Gastroesophageal sphincter (tissue), 4 donors: ENCODE measurements around the gene MESP2. TPM values are rescaled to one million over a fixed set of nuclear protein-coding genes. Genes with fewer than 3 reads are reported as not detected.

Experiments used
- ATAC-seq: fragments of 150-250 bp; one replicate; pipeline ENCODE4 v1.9.1; 2016; ENCODE audit warnings: mild to moderate bottlenecking, moderate library complexity
- H3K27ac ChIP-seq, 4 donors: fragments of 200-600 bp; sonication (generic) in 3 of 4; 1 replicate in 3 of 4; 2 replicates in 1 of 4; pipeline ENCODE4 v1.5.1; 2016 to 2019
- H3K27me3 ChIP-seq: fragments of 200-600 bp; sonication (generic); one replicate; pipeline ENCODE4 v1.5.1; 2019
- H3K36me3 ChIP-seq, 2 donors: fragments of 200-600 bp; sonication (generic); one replicate each; pipeline ENCODE4 v1.5.1; 2019; ENCODE audit warnings: control low read depth in 1 of 2
- H3K4me1 ChIP-seq, 3 donors: fragments of 200-600 bp; sonication (generic); 1 replicate in 2 of 3; 2 replicates in 1 of 3; pipeline ENCODE4 v1.5.1; 2016 to 2019; ENCODE audit warnings: control low read depth in 2 of 3
- H3K4me3 ChIP-seq, 2 donors: fragments of 200-600 bp; sonication (generic); one replicate each; pipeline ENCODE4 v1.5.1; 2019; ENCODE audit warnings: mild to moderate bottlenecking in 1 of 2, moderate library complexity in 1 of 2
- H3K9me3 ChIP-seq, 3 donors: fragments of 200-600 bp; sonication (generic); one replicate each; pipeline ENCODE4 v1.5.1; 2017 to 2019; ENCODE audit warnings: control low read depth in 2 of 3
- EP300 ChIP-seq: sonication (generic); formaldehyde crosslinking; IDR thresholded peaks from one replicate; pipeline ENCODE4 v1.6.1; 2017; ENCODE audit warnings: antibody characterized with exemption, mild to moderate bottlenecking
- POLR2A ChIP-seq, 2 donors: fragments of 450-650 bp; IDR thresholded peaks; one replicate each; pipeline ENCODE4 v1.6.1; 2017; ENCODE audit warnings: antibody characterized with exemption in 2 of 2, mild to moderate bottlenecking in 2 of 2, moderate library complexity in 1 of 2
- POLR2AphosphoS5 ChIP-seq: sonication (generic); formaldehyde crosslinking; IDR thresholded peaks from one replicate; pipeline ENCODE4 v1.6.1; 2017; ENCODE audit warnings: antibody characterized with exemption
- WGBS, 2 donors: methylation state at CpG; one replicate each; pipeline ENCODE4 v1.1.5; 2018; ENCODE audit warnings: low coverage in 1 of 2; 5-methylcytosine and 5-hydroxymethylcytosine counted together
- total RNA-seq, 4 donors: library from RNA; depleted of rRNA; stranded (reverse); fragments of >200 nt; gene quantifications; one replicate each; pipeline ENCODE4 v1.1.0, GENCODE V29; 2016
- TF ChIP-seq, protein P1 (sequence below), 4 experiments: fragments of 200-600 bp in 2 of 4; fragments of 450-650 bp in 2 of 4; sonication (generic) in 1 of 4; IDR thresholded peaks; one replicate each; pipeline ENCODE4 v1.5.1; 2017 to 2019; ENCODE audit warnings: antibody characterized with exemption in 4 of 4, mild to moderate bottlenecking in 2 of 4, moderate library complexity in 2 of 4

The MESP2 gene
- total RNA-seq, 4 donors from 2014 or later: not detected

DNA sequence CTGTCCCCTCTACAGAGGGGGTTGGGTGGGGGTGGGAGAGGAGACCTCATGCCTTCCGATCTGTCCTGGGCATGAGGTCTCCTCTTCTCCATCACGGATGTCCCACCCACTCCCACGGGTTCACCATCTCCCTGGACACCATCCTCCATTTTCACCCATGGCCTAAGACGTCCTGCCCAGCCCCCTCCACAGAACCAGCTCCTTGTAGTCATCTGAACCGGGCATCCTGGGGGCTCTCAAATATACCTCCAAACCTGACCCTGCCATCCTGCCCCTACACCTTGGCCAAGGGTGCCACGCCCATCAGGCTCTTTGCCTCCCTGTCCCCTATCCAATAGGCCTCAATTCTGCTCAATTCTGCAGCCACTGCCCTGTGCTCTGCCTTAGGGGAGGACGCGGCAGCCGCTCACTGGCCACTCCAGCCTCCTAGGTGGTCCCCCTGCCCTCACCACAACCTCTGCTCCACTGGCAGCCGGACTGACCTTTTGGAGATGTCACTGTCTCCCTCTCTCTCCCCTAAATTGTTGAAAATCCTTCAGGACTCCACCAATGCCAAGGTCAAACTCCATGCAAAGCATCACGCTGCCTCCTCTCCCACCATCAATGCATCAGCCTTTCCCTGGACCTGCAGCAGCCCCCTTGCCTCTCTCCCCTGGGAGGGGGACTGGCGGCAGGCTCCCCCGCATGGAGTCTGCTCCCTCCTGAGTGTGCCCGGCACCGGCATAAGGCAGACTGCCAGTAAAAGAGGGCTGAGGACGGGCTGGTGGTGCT, 47.9 kb downstream of the MESP2 start:
- H3K27ac ChIP-seq: no peak overlapping the region
- no peak for TF ChIP-seq POLR2A (IDR thresholded peaks at IDR 0.05)
- TF ChIP-seq, protein P1, sequence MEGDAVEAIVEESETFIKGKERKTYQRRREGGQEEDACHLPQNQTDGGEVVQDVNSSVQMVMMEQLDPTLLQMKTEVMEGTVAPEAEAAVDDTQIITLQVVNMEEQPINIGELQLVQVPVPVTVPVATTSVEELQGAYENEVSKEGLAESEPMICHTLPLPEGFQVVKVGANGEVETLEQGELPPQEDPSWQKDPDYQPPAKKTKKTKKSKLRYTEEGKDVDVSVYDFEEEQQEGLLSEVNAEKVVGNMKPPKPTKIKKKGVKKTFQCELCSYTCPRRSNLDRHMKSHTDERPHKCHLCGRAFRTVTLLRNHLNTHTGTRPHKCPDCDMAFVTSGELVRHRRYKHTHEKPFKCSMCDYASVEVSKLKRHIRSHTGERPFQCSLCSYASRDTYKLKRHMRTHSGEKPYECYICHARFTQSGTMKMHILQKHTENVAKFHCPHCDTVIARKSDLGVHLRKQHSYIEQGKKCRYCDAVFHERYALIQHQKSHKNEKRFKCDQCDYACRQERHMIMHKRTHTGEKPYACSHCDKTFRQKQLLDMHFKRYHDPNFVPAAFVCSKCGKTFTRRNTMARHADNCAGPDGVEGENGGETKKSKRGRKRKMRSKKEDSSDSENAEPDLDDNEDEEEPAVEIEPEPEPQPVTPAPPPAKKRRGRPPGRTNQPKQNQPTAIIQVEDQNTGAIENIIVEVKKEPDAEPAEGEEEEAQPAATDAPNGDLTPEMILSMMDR (IDR thresholded peaks at IDR 0.05): no peak
- no peak for TF ChIP-seq EP300
- TF ChIP-seq POLR2AphosphoS5: no peak
- no peaks in the 10 kb centered on the region for H3K9me3 ChIP-seq
- no peaks in the 10 kb centered on the region for H3K36me3 ChIP-seq
- 69 to 84% methylated on average over 2 to 10 of the region's 16 CpGs for WGBS, 2 donors
- no peak overlapping the region for H3K4me3 ChIP-seq
- peaks cover 29% of the 10 kb centered on the region for H3K27me3 ChIP-seq
- no peak for ATAC-seq
- H3K4me1 ChIP-seq: peaks cover 0 to 18% (median 12%) of the 10 kb centered on the region in 3 donors

DNA sequence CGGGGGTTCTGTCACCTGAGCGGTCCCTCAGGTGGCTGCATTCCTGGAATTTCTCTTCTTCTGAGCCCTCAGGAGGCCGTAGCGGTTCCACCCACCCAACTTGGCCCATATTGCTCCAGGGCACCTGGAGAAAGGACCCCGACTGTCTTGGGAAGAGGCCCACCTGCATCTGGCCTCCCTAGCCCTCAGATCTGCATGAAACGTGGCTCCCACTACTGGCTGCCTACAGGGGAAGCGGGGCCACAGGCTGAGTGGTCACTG, 48.4 kb downstream of the MESP2 start:
- WGBS, 2 donors: no CpG with 5 or more reads among the region's 7 CpGs
- TF ChIP-seq POLR2A (IDR thresholded peaks at IDR 0.05) (no peak), POLR2AphosphoS5 (no peak), EP300 (no peak)
- TF ChIP-seq, protein P1 (IDR thresholded peaks at IDR 0.05): no peak

DNA sequence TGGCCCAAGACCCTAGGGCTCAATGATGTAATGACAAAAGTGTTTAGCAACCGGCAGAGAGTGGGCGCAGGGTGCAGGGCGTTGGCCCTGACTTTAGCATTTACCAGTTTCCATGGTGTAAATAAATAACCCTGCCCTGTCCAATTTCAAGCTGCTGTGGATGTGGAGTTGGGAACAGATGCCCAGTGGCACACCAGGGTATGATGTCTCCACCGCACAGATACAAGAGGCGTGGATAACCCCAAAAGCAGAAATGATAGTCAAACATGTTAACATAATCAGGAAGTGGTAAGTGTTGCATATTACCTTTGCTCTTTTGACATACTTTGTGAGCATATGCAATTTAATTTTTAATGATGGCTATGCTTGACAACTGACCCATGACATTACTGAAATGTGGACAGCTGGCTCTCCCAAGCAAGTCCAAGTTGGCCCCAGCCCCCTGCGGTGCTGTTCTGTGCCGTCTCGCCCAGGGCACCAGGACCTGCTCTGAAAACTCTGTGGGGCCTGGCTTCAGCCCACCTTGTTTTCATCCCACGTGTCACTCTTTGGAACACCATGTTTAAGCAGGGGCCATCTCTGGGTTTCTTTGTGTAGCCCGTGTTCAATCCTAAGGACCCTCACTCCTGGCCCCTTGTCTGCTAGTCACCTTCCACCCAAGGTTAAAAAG, 49.3 kb downstream of the MESP2 start:
- ATAC-seq: no peak
- Histone ChIP-seq H3K4me1 (peaks cover 0 to 24% (median 12%) of the 10 kb centered on the region in 3 donors), H3K4me3 (no peak overlapping the region), H3K36me3 (no peaks in the 10 kb centered on the region), H3K9me3 (no peaks in the 10 kb centered on the region), H3K27ac (no peak overlapping the region), H3K27me3 (peaks cover 16% of the 10 kb centered on the region)
- 75 to 100% methylated on average over 2 to 10 of the region's 10 CpGs for WGBS, 2 donors
- TF ChIP-seq POLR2A (IDR thresholded peaks at IDR 0.05) (no peak), POLR2AphosphoS5 (no peak), EP300 (no peak)
- TF ChIP-seq, protein P1 (IDR thresholded peaks at IDR 0.05): no peak

More for the DNA sequence above, 48.4 kb downstream of the MESP2 start:
- Histone ChIP-seq H3K9me3 (no peaks in the 10 kb centered on the region), H3K27me3 (peaks cover 24% of the 10 kb centered on the region), H3K4me3 (no peak overlapping the region), H3K4me1 (peaks cover 0 to 23% (median 12%) of the 10 kb centered on the region in 3 donors), H3K36me3 (no peaks in the 10 kb centered on the region), H3K27ac (no peak overlapping the region)
- no peak for ATAC-seq

DNA sequence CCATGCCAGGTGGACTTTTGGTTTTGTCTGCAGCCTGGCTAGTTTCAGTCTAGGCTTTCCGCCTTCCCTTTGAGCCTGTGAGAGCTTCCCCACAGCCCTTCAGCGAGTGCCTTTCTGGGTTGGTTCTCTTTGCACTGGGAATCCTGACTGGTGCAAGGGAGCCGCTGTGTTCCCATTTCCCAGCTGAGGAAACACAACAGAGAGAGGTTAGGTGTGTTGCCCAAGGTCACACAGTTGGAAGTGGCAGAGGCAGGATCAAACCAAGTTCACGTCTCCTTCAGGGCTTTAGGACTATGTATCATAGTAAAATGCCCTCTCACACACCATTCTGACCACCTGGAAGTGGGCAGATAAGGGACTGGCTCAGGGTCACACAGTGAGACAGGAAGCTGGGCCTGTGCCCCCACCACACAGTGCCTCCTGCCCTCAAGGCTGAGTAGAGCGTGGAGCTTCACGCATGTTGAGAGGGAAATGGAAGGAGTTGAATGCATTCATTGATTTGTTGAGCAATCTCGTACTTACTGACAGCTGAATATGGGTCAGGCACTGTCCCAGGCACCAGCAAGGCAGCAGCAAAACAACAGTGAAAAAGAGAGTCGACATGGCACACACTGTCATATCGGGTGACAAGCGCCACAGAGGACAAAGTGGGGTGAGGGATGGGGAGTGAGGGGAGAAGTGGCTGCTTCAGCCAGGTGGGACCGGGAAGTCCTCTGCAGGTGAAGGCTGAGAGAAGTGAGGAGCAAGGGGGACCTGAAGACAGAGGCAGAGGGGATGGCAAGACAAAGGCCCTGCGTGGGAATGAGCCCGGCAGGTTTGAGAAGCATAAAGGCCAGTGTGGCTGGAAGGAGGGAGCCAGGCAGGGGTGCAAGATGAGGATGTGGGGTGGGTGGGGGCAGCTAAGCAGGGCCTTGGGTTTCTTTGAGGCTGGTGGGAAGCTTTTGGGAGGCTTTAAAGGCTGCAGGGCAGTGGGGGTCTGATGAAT, 50.8 kb downstream of the MESP2 start:
- Histone ChIP-seq H3K4me3 (no peak overlapping the region), H3K36me3 (peaks cover 0 to 2% of the 10 kb centered on the region in 2 donors), H3K27me3 (peaks cover 3% of the 10 kb centered on the region), H3K9me3 (no peaks in the 10 kb centered on the region), H3K27ac (no peak overlapping the region), H3K4me1 (peaks cover 0 to 24% (median 12%) of the 10 kb centered on the region in 3 donors)
- no peak for ATAC-seq
- TF ChIP-seq, protein P1 (IDR thresholded peaks at IDR 0.05): no peak
- no peak for TF ChIP-seq POLR2AphosphoS5
- no peak for TF ChIP-seq EP300
- TF ChIP-seq POLR2A (IDR thresholded peaks at IDR 0.05): no peak
- 88 to 91% methylated on average over 6 to 9 of the region's 13 CpGs for WGBS, 2 donors
